B cell (primary cell): Measurements from ENCODE around the gene DDI2. TPM values are rescaled to one million over a fixed set of nuclear protein-coding genes. Genes with fewer than 3 reads are reported as not detected.

Experiments used
- ATAC-seq: fragments of 200-7000 bp; cut with Tn5 transposase; one replicate; pipeline ENCODE4 v1.10.0; 2021; ENCODE audit warnings: low read depth, mild to moderate bottlenecking, moderate number of reproducible peaks, moderate library complexity
- CTCF ChIA-PET: fragments of 350-600 bp; sonication (Branson Sonifier 250); formaldehyde crosslinking; loops from one replicate; lab custom pipeline; 2021; ENCODE audit warnings: antibody characterized with exemption, inconsistent platforms; lab: Charles Lee
- POLR2A ChIA-PET: fragments of 350-600 bp; sonication (Branson Sonifier 250); formaldehyde crosslinking; loops from one replicate; lab custom pipeline; 2021; ENCODE audit warnings: antibody characterized with exemption; lab: Charles Lee
- DNase-seq: peaks from one replicate; pipeline ENCODE4 v3.0.0; 2013
- H2AFZ ChIP-seq: 2 replicates; pipeline ENCODE4 v1.6.1; 2012; ENCODE audit warnings: mild to moderate bottlenecking, low read depth, low read length; ENCODE audit not compliant: insufficient read depth, poor library complexity, severe bottlenecking
- H3K27ac ChIP-seq, 2 donors: 1 replicate in 1 of 2; 2 replicates in 1 of 2; pipeline ENCODE4 v1.5.1; 2012 to 2013; ENCODE audit warnings: low read length in 2 of 2, mild to moderate bottlenecking in 2 of 2, moderate library complexity in 1 of 2
- H3K27me3 ChIP-seq, 4 experiments: fragments of 200-600 bp in 1 of 4; sonication (generic) in 1 of 4; replicated peaks in 1 of 4; 1 replicate in 2 of 4; 2 replicates in 2 of 4; pipeline versions ENCODE4 v1.6.1 to v1.7.0; 2013 to 2016; ENCODE audit warnings: low read length in 3 of 4, mild to moderate bottlenecking in 2 of 4, mixed read lengths in 1 of 4, moderate library complexity in 1 of 4; ENCODE audit not compliant: insufficient read depth in 4 of 4, control insufficient read depth in 3 of 4; ENCODE audit errors: control extremely low read depth in 1 of 4
- H3K36me3 ChIP-seq, 2 experiments: replicated peaks in 1 of 2; 1 replicate in 1 of 2; 2 replicates in 1 of 2; pipeline versions ENCODE4 v1.6.1 to v1.7.1; 2013; ENCODE audit warnings: low read length in 1 of 2; ENCODE audit not compliant: insufficient read depth in 2 of 2, control insufficient read depth in 1 of 2; ENCODE audit errors: control extremely low read depth in 1 of 2, extremely low read depth in 1 of 2
- H3K4me1 ChIP-seq, 2 donors: fragments of 200-600 bp in 1 of 2; sonication (generic) in 1 of 2; 1 replicate in 1 of 2; 2 replicates in 1 of 2; pipeline versions ENCODE4 v1.5.1 to v1.6.1; 2013 to 2017; ENCODE audit warnings: low read length in 2 of 2; ENCODE audit not compliant: control insufficient read depth in 2 of 2, insufficient read depth in 2 of 2
- H3K4me2 ChIP-seq: replicated peaks from 2 replicates; pipeline ENCODE3; 2012; ENCODE audit warnings: mild to moderate bottlenecking, low read depth, low read length; ENCODE audit not compliant: poor library complexity, severe bottlenecking
- H3K4me3 ChIP-seq, 5 experiments: fragments of 200-600 bp in 1 of 5; sonication (generic) in 1 of 5; 1 replicate in 3 of 5; 2 replicates in 2 of 5; pipeline versions ENCODE4 v1.5.1 to v1.7.0; 2011 to 2016; ENCODE audit warnings: low read length in 4 of 5, mild to moderate bottlenecking in 4 of 5, low read depth in 2 of 5, control low read depth in 1 of 5, moderate library complexity in 1 of 5; ENCODE audit not compliant: insufficient read depth in 1 of 5; ENCODE audit errors: control extremely low read depth in 1 of 5, extremely low read depth in 1 of 5
- H3K79me2 ChIP-seq: fragments of 200-600 bp; sonication (generic); one replicate; pipeline ENCODE4 v1.6.0; 2016; ENCODE audit warnings: low read length; ENCODE audit not compliant: control insufficient read depth, insufficient read depth
- H3K9ac ChIP-seq: fragments of 200-600 bp; sonication (generic); 2 replicates; pipeline ENCODE4 v1.6.1; 2017; ENCODE audit warnings: mild to moderate bottlenecking, low read length, moderate library complexity
- H3K9me3 ChIP-seq, 3 donors: one replicate each; pipeline versions ENCODE4 v1.6.1 to v1.7.1; 2013; ENCODE audit warnings: low read length in 2 of 3; ENCODE audit not compliant: control insufficient read depth in 2 of 3, insufficient read depth in 1 of 3; ENCODE audit errors: control extremely low read depth in 1 of 3
- H4K20me1 ChIP-seq: 2 replicates; pipeline ENCODE4 v1.6.0; 2012; ENCODE audit warnings: mild to moderate bottlenecking, low read length; ENCODE audit not compliant: insufficient read depth, control insufficient read depth, poor library complexity, severe bottlenecking
- H3K27ac Mint-ChIP-seq: one replicate; pipeline ENCODE4 v1.8.0; 2021; ENCODE audit warnings: mixed read lengths
- H3K27me3 Mint-ChIP-seq: one replicate; pipeline ENCODE4 v1.8.0; 2021; ENCODE audit warnings: mixed read lengths
- H3K4me1 Mint-ChIP-seq: one replicate; pipeline ENCODE4 v1.8.0; 2021; ENCODE audit warnings: mixed read lengths
- H3K4me3 Mint-ChIP-seq: one replicate; pipeline ENCODE4 v1.8.0; 2021; ENCODE audit warnings: mixed read lengths
- H3K9me3 Mint-ChIP-seq: one replicate; pipeline ENCODE4 v1.8.0; 2022; ENCODE audit warnings: mixed read lengths; ENCODE audit not compliant: insufficient read depth
- CTCF ChIP-seq: fragments of 200-600 bp; IDR thresholded peaks from one replicate; pipeline ENCODE4 v1.8.0; 2022; ENCODE audit warnings: antibody characterized with exemption, mild to moderate bottlenecking
- EZH2 ChIP-seq: IDR thresholded peaks from 2 replicates; pipeline ENCODE4 v1.6.1; 2012; ENCODE audit warnings: borderline replicate concordance, low read depth, mild to moderate bottlenecking, moderate library complexity, low read length; ENCODE audit not compliant: insufficient read depth, poor library complexity, severe bottlenecking
- WGBS: methylation state at CpG from one replicate; pipeline ENCODE4 v1.1.5; 2013; ENCODE audit warnings: missing lambda C conversion rate; ENCODE audit not compliant: insufficient coverage; 5-methylcytosine and 5-hydroxymethylcytosine counted together
- intact Hi-C: fragments of 100-400 bp; cut with micrococcal nuclease; formaldehyde crosslinking; loops from one replicate; pipeline ENCODE4 v1.10.0; 2022
- polyA plus RNA-seq: library from polyadenylated mRNA; depleted of rRNA; stranded (reverse); fragments of >200 nt; gene quantifications from 2 replicates; pipeline ENCODE4 v1.2.3, GENCODE V29; 2012
- total RNA-seq, 2 donors: library from RNA; stranded (reverse); fragments of 120-200 nt in 1 of 2; gene quantifications; 1 replicate in 1 of 2; 2 replicates in 1 of 2; pipeline versions ENCODE4 v1.2.3 to v1.2.4, GENCODE V29; 2013 to 2022

The DDI2 gene
- total and polyA plus RNA-seq, 2 donors (not counting 1 experiment from before 2014, with no cell fraction given): 8.5 to 61.0 TPM

- Mint-ChIP-seq H3K4me1 (peaks cover 43% of the 10 kb centered on the region), H3K4me3 (peak overlapping the region; percentile 91), H3K9me3 (no peaks in the 10 kb centered on the region), H3K27me3 (no peaks in the 10 kb centered on the region), H3K27ac (peak overlapping the region; percentile 88)
- Histone ChIP-seq H3K9me3 (no peaks in the 10 kb centered on the region), H4K20me1 (peaks cover 23% of the 10 kb centered on the region), H3K27me3 (no peaks in the 10 kb centered on the region), H3K79me2 (peaks cover 49% of the 10 kb centered on the region), H3K4me1 (peaks cover 31 to 32% of the 10 kb centered on the region in 2 donors), H2AFZ (peak overlapping the region; percentile 94), H3K9ac (peak overlapping the region; percentile 78), H3K27ac (peak overlapping the region; percentile 88 to 92), H3K36me3 (peaks cover 0 to 9% of the 10 kb centered on the region in 2 experiments), H3K4me3 (peak overlapping the region; percentile 82 to 98 (median 90)), H3K4me2 (peak overlapping the region; percentile 85)
- WGBS: 0% methylated on average over 5 of the region's 8 CpGs
- ChIA-PET POLR2A (interaction anchor here (0.6 to 1.1 kb wide), 9 partner anchors 14 to 139 kb away, joined by 3 to 8 read pairs (median 3); partner anchors contain the start of genes CASP9 and DNAJC16), CTCF (interaction anchor here (0.7 to 2.3 kb wide), 6 partner anchors 11 to 78 kb away, joined by 3 to 12 read pairs (median 4); no protein-coding TSS in a partner anchor)
- intact Hi-C loops: loop anchor here (1.0 kb wide), 1 partner anchor 79 kb away; no protein-coding TSS in a partner anchor
- ATAC-seq: no peak
- TF ChIP-seq EZH2 (no peak), CTCF (no peak)
- DNase-seq: peak; percentile 71
Measured at GRCh38 chr1:15618077-15618654, 908 bp downstream of the DDI2 start.
